CD4-positive, alpha-beta memory T cell (primary cell): ENCODE measurements around the gene RNF144A. TPM values are rescaled to one million over a fixed set of nuclear protein-coding genes. Genes with fewer than 3 reads are reported as not detected.

ENCODE experiments used
- CTCF ChIA-PET: fragments of 350-600 bp; sonication (Branson Sonifier 250); formaldehyde crosslinking; loops from one replicate; lab custom pipeline; 2021; ENCODE audit warnings: inconsistent platforms; ENCODE audit not compliant: partially characterized antibody; lab: Charles Lee
- POLR2A ChIA-PET: fragments of 350-600 bp; sonication (Branson Sonifier 250); formaldehyde crosslinking; loops from one replicate; lab custom pipeline; 2021; ENCODE audit not compliant: partially characterized antibody; lab: Charles Lee
- DNase-seq, 5 donors: peaks; one replicate each; pipeline versions ENCODE4 v3.0.0 to v3.0.0-alpha.2; 2020 to 2022; ENCODE audit warnings: mixed read lengths in 1 of 5
- H3K27ac ChIP-seq: one replicate; pipeline ENCODE4 v1.7.0; 2013; ENCODE audit warnings: low read depth, low read length
- H3K27me3 ChIP-seq: 2 replicates; pipeline ENCODE4 v1.7.0; 2013; ENCODE audit warnings: mild to moderate bottlenecking, low read length, moderate library complexity; ENCODE audit not compliant: insufficient read depth
- H3K36me3 ChIP-seq: 2 replicates; pipeline ENCODE4 v1.7.0; 2013; ENCODE audit warnings: mild to moderate bottlenecking, low read length, moderate library complexity; ENCODE audit not compliant: insufficient read depth
- H3K4me1 ChIP-seq: 2 replicates; pipeline ENCODE4 v1.7.0; 2013; ENCODE audit warnings: mild to moderate bottlenecking, low read length, moderate library complexity; ENCODE audit not compliant: insufficient read depth
- H3K4me3 ChIP-seq, 2 donors: one replicate each; pipeline ENCODE4 v1.7.0; 2013; ENCODE audit warnings: low read length in 2 of 2, mild to moderate bottlenecking in 1 of 2
- H3K9me3 ChIP-seq, 2 donors: one replicate each; pipeline ENCODE4 v1.7.0; 2013; ENCODE audit warnings: low read length in 2 of 2, control low read depth in 1 of 2; ENCODE audit not compliant: control insufficient read depth in 1 of 2
- H3K27ac Mint-ChIP-seq, 7 donors: one replicate each; pipeline ENCODE4 v1.8.0; 2020 to 2021; ENCODE audit warnings: mixed read lengths in 7 of 7, mild to moderate bottlenecking in 6 of 7, inconsistent platforms in 3 of 7, moderate library complexity in 3 of 7
- H3K27me3 Mint-ChIP-seq, 2 donors: one replicate each; pipeline ENCODE4 v1.8.0; 2020 to 2021; ENCODE audit warnings: mixed read lengths in 2 of 2
- H3K36me3 Mint-ChIP-seq, 2 donors: one replicate each; pipeline ENCODE4 v1.8.0; 2020 to 2021; ENCODE audit warnings: mixed read lengths in 2 of 2, inconsistent platforms in 1 of 2, mild to moderate bottlenecking in 1 of 2
- H3K4me1 Mint-ChIP-seq, 4 donors: one replicate each; pipeline ENCODE4 v1.8.0; 2020 to 2021; ENCODE audit warnings: mixed read lengths in 4 of 4, mild to moderate bottlenecking in 1 of 4
- H3K4me3 Mint-ChIP-seq, 8 donors: one replicate each; pipeline ENCODE4 v1.8.0; 2020 to 2021; ENCODE audit warnings: mixed read lengths in 8 of 8, mild to moderate bottlenecking in 7 of 8, moderate library complexity in 6 of 8, inconsistent platforms in 3 of 8
- H3K9me3 Mint-ChIP-seq, 8 donors: one replicate each; pipeline ENCODE4 v1.8.0; 2020 to 2021; ENCODE audit warnings: mixed read lengths in 8 of 8, mild to moderate bottlenecking in 5 of 8, inconsistent platforms in 3 of 8, moderate library complexity in 1 of 8
- intact Hi-C: fragments of 100-400 bp; cut with micrococcal nuclease; formaldehyde crosslinking; loops from one replicate; pipeline ENCODE4 v1.15.1; 2023
- polyA plus RNA-seq, 2 donors: library from polyadenylated mRNA; unstranded; fragments of 300-500 nt; fragmentation: Illumina TruSeq; gene quantifications; one replicate each; pipeline ENCODE4 v1.2.3, GENCODE V29; 2021
- total RNA-seq, 2 experiments: library from RNA; stranded (reverse); gene quantifications; one replicate each; pipeline ENCODE4 v1.2.3, GENCODE V29; 2021

RNF144A gene
- total and polyA plus RNA-seq, 4 experiments from 2014 or later = 3.9 to 41.1 (median 23.8) TPM

DNA sequence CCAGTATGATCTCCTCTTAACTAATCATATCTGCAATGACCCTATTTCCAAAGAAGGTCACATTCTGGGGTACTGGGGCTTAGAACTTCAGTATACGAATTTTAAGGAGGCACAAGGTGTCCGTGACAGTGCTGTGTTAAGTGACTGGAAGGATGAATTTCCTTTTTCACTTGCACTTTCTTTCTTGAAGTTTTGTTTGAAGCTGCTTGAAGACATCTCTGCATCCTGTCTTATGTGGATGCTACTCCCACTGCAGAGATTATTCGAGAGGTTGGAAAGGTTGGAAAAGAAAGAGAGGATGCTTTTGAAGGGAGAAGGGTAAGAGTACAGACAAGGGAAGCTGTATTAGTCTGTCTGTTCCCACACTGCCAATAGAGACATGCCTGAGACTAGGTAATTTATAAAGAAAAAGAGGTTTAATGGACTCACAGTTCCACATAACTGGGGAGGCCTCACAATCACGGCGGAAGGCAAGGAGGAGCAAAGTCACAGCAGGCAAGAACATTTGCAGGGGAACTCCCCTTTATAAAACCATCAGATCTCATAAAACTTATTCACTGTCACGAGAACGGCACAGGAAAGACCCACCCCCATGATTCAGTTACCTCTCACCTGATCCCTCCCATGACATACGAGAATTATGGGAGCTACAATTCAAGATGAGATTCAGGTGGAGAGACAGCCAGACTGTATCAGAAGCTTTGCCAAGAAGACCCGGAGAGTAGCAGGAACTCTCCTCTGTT is 3.6 kb upstream of the RNF144A start:
- no peaks in the 10 kb centered on the region for H3K9me3 ChIP-seq
- Mint-ChIP-seq H3K4me1 (peaks cover 54 to 77% (median 66%) of the 10 kb centered on the region in 4 donors), H3K4me3 (peak overlapping the region; percentile 43 to 85 (median 71)), H3K27ac (peak overlapping the region; percentile 67 to 94 (median 79)), H3K36me3 (no peaks in the 10 kb centered on the region), H3K27me3 (no peaks in the 10 kb centered on the region), H3K9me3 (peaks cover 0 to 1% (median 0%) of the 10 kb centered on the region in 8 donors)
- H3K36me3 ChIP-seq = no peaks in the 10 kb centered on the region
- peak; percentile 41 to 79 (median 48) for DNase-seq
- ChIA-PET POLR2A (interaction anchor here (0.6 to 2.8 kb wide), 7 partner anchors 8 to 146 kb away, joined by 3 to 16 read pairs (median 3); partner anchors contain the start of genes CMPK2 and RSAD2), CTCF (interaction anchor here (1.0 to 12.6 kb wide), 4 partner anchors 18 to 131 kb away, joined by 4 to 183 read pairs (median 6); no protein-coding TSS in a partner anchor)
- H3K4me3 ChIP-seq = no peak overlapping the region
- H3K4me1 ChIP-seq = peaks cover 72% of the 10 kb centered on the region
- no peaks in the 10 kb centered on the region for H3K27me3 ChIP-seq
- H3K27ac ChIP-seq = peak overlapping the region; percentile 50
- intact Hi-C loops = no loop called here

DNA sequence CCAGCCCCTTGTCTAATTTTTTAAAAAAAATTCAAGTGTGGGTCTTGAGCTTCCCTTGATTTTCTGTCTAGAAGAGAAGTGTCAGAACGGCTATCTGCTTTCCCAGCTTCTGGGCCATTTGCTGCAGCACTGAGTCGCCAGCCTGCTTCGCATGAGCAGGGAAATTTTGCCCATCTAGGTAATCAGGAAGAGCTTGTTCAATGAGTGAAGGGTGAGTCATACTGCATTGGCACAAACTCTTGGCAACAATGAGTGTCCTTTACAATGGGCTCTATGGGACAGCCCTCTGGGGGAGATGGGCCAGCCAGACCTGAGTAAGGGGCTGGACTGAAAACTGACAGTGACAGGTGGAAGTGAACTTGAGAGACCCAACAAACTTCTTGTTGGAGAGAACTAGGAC is 2.4 kb upstream of the RNF144A start:
- Histone ChIP-seq H3K27me3 (no peaks in the 10 kb centered on the region), H3K27ac (no peak overlapping the region), H3K9me3 (no peaks in the 10 kb centered on the region), H3K36me3 (no peaks in the 10 kb centered on the region), H3K4me3 (no peak overlapping the region), H3K4me1 (peaks cover 72% of the 10 kb centered on the region)
- CTCF ChIA-PET = interaction anchor here (0.7 to 12.6 kb wide), 11 partner anchors 8 to 130 kb away, joined by 3 to 183 read pairs (median 3); partner anchors contain the start of genes CMPK2 and RSAD2
- Mint-ChIP-seq H3K9me3 (peaks cover 0 to 4% (median 0%) of the 10 kb centered on the region in 8 donors), H3K27me3 (no peaks in the 10 kb centered on the region), H3K4me1 (peaks cover 50 to 77% (median 65%) of the 10 kb centered on the region in 4 donors), H3K4me3 (peak overlapping the region in 2 of 8 donors; percentile 48 to 69), H3K36me3 (peaks cover 4 to 5% of the 10 kb centered on the region in 2 donors), H3K27ac (peak overlapping the region in 6 of 7 donors; percentile 7 to 91 (median 66))
- POLR2A ChIA-PET = interaction anchor here (2.8 kb wide), 1 partner anchor 49 kb away, joined by 16 read pairs; the partner anchor contains the start of gene CMPK2
- DNase-seq = no peak
- intact Hi-C loops = no loop called here

DNA sequence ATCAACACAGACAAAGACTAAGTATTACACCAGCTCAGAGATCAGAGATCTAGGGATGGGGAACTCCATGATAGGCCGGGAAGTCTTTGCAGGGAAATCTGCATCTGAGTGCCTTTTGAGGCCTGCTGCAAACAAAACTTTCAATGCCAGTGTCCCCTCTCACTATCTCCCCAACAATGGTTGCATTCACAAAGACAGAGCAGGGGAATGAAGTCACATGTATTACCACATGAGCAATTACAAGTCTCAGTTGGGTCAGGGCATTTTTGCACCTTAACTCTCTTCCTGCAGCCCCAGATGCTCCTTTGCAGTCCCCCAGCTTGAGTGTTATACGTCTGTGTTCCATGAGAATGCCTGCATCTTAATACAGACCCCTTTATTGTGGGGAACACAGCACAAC is 1.8 kb upstream of the RNF144A start:
- Histone ChIP-seq H3K4me3 (no peak overlapping the region), H3K4me1 (peaks cover 72% of the 10 kb centered on the region), H3K36me3 (no peaks in the 10 kb centered on the region), H3K27me3 (no peaks in the 10 kb centered on the region), H3K9me3 (no peaks in the 10 kb centered on the region), H3K27ac (no peak overlapping the region)
- peak overlapping the region in 4 of 7 donors; percentile 13 to 76 (median 36) for H3K27ac Mint-ChIP-seq
- intact Hi-C loops = no loop called here
- peaks cover 0 to 4% (median 0%) of the 10 kb centered on the region in 8 donors for H3K9me3 Mint-ChIP-seq
- ChIA-PET CTCF (interaction anchor here (0.7 to 12.6 kb wide), 18 partner anchors 8 to 129 kb away, joined by 3 to 183 read pairs (median 4); partner anchors contain the start of genes CMPK2 and RSAD2), POLR2A (interaction anchor here (1.6 to 2.8 kb wide), 3 partner anchors 35 to 50 kb away, joined by 4 to 16 read pairs (median 9); partner anchors contain the start of genes CMPK2 and RSAD2)
- peak overlapping the region in 3 of 8 donors; percentile 29 to 66 (median 48) for H3K4me3 Mint-ChIP-seq
- no peak for DNase-seq
- no peaks in the 10 kb centered on the region for H3K27me3 Mint-ChIP-seq
- peaks cover 4 to 5% of the 10 kb centered on the region in 2 donors for H3K36me3 Mint-ChIP-seq
- peaks cover 48 to 77% (median 63%) of the 10 kb centered on the region in 4 donors for H3K4me1 Mint-ChIP-seq

DNA sequence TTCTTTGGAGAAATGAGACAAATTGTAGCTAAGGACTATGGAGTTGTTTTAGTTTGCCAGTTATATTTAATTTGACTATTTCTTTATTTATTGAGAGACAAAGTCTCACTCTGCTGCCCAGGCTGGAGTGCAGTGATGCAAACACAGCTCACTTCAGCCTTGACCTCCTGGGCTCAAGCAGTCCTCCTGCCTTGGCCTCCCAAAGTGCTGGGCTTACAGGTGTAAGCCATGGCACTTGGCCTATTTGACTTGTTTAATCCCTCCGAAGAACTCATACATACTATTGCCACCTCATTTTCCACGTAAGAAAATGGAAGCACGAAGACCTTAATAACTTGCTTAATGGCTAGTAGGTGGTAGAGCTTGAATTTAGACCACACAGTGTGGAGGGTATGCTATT is 988 bp upstream of the RNF144A start:
- Histone ChIP-seq H3K36me3 (no peaks in the 10 kb centered on the region), H3K4me3 (no peak overlapping the region), H3K27me3 (no peaks in the 10 kb centered on the region), H3K4me1 (peaks cover 68% of the 10 kb centered on the region), H3K27ac (no peak overlapping the region), H3K9me3 (no peaks in the 10 kb centered on the region)
- Mint-ChIP-seq H3K9me3 (peaks cover 0 to 4% (median 0%) of the 10 kb centered on the region in 8 donors), H3K27ac (peak overlapping the region in 1 of 7 donors; percentile 76), H3K36me3 (peaks cover 4 to 5% of the 10 kb centered on the region in 2 donors), H3K4me1 (peaks cover 43 to 77% (median 60%) of the 10 kb centered on the region in 4 donors), H3K4me3 (peak overlapping the region; percentile 15 to 78 (median 69)), H3K27me3 (no peaks in the 10 kb centered on the region)
- POLR2A ChIA-PET = interaction anchor here (1.0 to 2.2 kb wide), 5 partner anchors 10 to 51 kb away, joined by 4 to 9 read pairs (median 7); partner anchors contain the start of genes CMPK2 and RSAD2
- no peak for DNase-seq
- intact Hi-C loops = no loop called here
- CTCF ChIA-PET = interaction anchor here (0.5 to 12.6 kb wide), 26 partner anchors 9 to 143 kb away, joined by 3 to 183 read pairs (median 5); partner anchors contain the start of genes CMPK2 and RSAD2

DNA sequence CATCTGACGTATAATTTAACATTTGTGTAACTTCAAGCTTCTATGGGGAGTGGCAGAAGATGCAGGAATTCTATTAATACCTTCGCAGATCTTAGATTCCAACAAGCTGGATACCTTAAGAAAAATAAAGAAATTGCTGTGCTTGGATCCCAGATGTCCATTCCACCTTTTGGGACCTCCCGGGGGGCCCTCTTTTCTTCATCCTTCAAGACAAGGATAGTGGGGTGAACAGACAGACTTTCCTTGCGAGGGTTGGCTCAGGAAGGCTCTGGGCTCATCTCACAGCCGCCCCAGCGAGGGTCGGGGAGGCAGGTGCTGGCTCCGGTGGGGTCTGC is 509 bp upstream of the RNF144A start:
- ChIA-PET POLR2A (interaction anchor here (0.7 to 2.2 kb wide), 6 partner anchors 11 to 52 kb away, joined by 3 to 9 read pairs (median 6); partner anchors contain the start of genes CMPK2 and RSAD2), CTCF (interaction anchor here (0.6 to 12.6 kb wide), 26 partner anchors 10 to 142 kb away, joined by 3 to 183 read pairs (median 5); partner anchors contain the start of genes CMPK2 and RSAD2)
- H3K36me3 Mint-ChIP-seq = peaks cover 4 to 5% of the 10 kb centered on the region in 2 donors
- H3K9me3 Mint-ChIP-seq = peaks cover 0 to 4% (median 0%) of the 10 kb centered on the region in 8 donors
- DNase-seq = no peak
- intact Hi-C loops = loop anchor here (1.0 kb wide), 2 partner anchors 7 to 51 kb away; partner anchors contain the start of gene CMPK2
- no peaks in the 10 kb centered on the region for H3K27me3 ChIP-seq
- H3K36me3 ChIP-seq = no peaks in the 10 kb centered on the region
- H3K9me3 ChIP-seq = no peaks in the 10 kb centered on the region
- H3K27me3 Mint-ChIP-seq = no peaks in the 10 kb centered on the region
- no peak overlapping the region for H3K27ac ChIP-seq
- peaks cover 43 to 77% (median 59%) of the 10 kb centered on the region in 4 donors for H3K4me1 Mint-ChIP-seq
- peak overlapping the region in 4 of 7 donors; percentile 35 to 76 (median 64) for H3K27ac Mint-ChIP-seq
- peak overlapping the region; percentile 63 to 80 (median 74) for H3K4me3 Mint-ChIP-seq
- H3K4me3 ChIP-seq = no peak overlapping the region
- H3K4me1 ChIP-seq = peaks cover 68% of the 10 kb centered on the region

DNA sequence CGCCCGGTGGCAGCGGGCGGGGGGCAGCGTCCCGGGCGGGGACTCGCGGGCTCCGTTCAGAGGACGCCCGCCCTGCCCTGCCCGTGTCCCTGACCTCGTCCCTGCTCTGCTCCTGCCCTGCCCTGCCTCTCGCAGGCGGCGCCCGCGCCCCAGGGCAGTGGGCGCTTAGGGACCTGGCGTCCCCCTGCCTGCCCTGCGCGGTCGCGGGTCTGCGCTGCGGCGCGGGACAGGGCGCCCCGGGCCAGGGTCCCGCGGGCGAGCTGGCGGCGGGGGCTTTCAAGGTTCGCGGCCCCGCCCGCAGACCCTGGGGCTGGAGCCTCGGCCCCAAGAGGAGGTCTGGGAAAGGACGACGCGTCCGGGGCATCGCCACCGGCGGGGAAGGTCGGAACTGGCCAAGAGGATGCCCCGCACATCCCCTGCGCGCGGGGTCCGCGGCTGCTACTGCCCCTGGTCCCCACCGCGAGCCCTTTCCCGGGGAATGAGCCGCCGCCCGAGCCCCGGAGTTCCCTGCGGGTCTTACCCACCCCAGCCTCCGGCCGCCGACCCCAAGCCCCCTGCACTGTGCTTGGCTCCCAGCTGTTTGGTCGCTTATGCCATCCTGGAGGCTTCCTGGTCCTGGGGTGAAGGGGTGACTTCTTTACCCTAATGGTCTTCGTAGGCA is 679 bp downstream of the RNF144A start:
- H3K4me1 Mint-ChIP-seq = peaks cover 41 to 76% (median 58%) of the 10 kb centered on the region in 4 donors
- CTCF ChIA-PET = interaction anchor here (0.6 to 5.5 kb wide), 9 partner anchors 9 to 1515 kb away, joined by 3 to 50 read pairs (median 4); no protein-coding TSS in a partner anchor
- intact Hi-C loops = loop anchor here (1.0 kb wide), 2 partner anchors 9 to 53 kb away; partner anchors contain the start of gene CMPK2
- H3K4me3 Mint-ChIP-seq = peak overlapping the region; percentile 69 to 84 (median 76)
- peak in 1 of 5 donors; percentile 5 for DNase-seq
- peak overlapping the region; percentile 43 for H3K27ac ChIP-seq
- POLR2A ChIA-PET = interaction anchor here (1.3 to 4.9 kb wide), 3 partner anchors 9 to 20 kb away, joined by 4 to 54 read pairs (median 6); no protein-coding TSS in a partner anchor
- no peaks in the 10 kb centered on the region for H3K36me3 ChIP-seq
- peaks cover 0 to 4% (median 0%) of the 10 kb centered on the region in 8 donors for H3K9me3 Mint-ChIP-seq
- no peaks in the 10 kb centered on the region for H3K27me3 Mint-ChIP-seq
- no peaks in the 10 kb centered on the region for H3K27me3 ChIP-seq
- no peaks in the 10 kb centered on the region for H3K9me3 ChIP-seq
- H3K27ac Mint-ChIP-seq = peak overlapping the region in 2 of 7 donors; percentile 85 to 88
- peak overlapping the region; percentile 44 to 47 for H3K4me3 ChIP-seq
- H3K36me3 Mint-ChIP-seq = peaks cover 4 to 5% of the 10 kb centered on the region in 2 donors
- peaks cover 64% of the 10 kb centered on the region for H3K4me1 ChIP-seq
